Measurements from ENCODE around the gene ZNF577.

ZNF577 gene

GRCh38 chr19:51861870-51862622, 25.7 kb downstream of the ZNF577 start:
- DNase-seq = no peak

GRCh38 chr19:51837145-51837544, 50.6 kb downstream of the ZNF577 start:
- no peak for DNase-seq

DNA sequence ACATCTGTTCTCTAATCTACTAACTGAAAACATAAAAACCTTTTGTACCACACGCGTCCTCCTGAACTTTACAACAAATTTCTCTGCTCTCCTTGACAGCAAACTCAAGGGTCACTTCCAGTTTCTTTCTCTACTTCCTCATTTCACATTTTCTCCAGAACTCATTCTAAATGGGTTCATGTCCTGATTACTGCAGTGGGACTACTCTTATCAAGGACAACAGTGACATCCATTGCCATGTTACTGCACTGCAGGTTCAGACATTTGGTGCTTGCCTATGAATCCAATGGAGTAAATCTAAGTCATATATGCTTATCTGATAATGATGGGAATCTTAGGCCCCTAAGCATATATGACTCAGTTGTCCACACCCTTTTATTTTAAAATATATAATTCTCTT, 57.5 kb downstream of the ZNF577 start:
- no peak for DNase-seq

GRCh38 chr19:51824281-51825005, 63.3 kb downstream of the ZNF577 start:
- DNase-seq = no peak

GRCh38 chr19:51822946-51823345, 64.8 kb downstream of the ZNF577 start:
- no peak for DNase-seq

DNA sequence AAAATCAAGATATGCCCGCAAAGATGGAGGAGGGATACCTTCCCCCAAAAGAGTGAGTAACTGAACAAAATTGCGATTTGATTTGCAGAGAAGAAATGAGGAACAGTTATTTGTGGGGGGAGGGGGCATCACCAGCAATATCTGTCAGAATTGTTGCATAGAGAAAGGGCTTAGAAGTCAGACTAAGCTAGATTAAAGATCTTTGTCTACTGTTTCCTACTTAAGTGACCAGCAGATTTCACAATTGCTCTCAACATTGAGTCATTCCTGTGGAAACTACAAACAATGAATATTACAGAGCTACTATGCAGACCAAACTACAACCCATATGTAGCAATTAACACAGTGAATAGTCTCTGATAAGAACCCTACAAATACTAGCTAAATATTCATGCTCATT, 65.4 kb downstream of the ZNF577 start:
- DNase-seq = no peak

- no peak for DNase-seq
Measured at GRCh38 chr19:51821921-51822320, 65.8 kb downstream of the ZNF577 start.

DNA sequence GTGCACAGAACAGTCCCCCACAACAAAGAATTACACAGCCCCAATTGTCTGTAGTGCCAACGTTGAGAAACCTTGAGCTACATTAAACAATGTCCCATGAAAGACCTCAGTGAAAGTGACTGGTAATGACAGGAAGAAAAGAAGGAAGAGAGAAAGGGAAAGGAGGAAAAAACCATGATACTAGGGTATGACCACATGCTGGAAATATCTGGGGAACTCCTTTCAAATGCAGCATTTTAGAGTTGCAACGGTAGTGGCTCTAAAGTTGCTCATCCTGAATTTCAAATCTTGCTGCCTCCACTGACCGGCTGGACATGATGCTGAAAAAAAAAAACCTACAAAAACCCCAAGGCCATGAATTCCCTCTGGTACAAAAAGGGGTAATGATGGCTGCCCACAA, 66.3 kb downstream of the ZNF577 start:
- DNase-seq = no peak
